ENCODE data around the gene MRPL14.

MRPL14 gene

GRCh38 chr6:44105993-44106740 lies 21.1 kb downstream of the MRPL14 start:
- TF ChIP-seq ZC3H10 (CRISPR knock-in tag; IDR thresholded peaks at IDR 0.05) = no peak
- no peak for TF ChIP-seq ZNF8 (CRISPR knock-in tag; IDR thresholded peaks at IDR 0.05)
- TF ChIP-seq ESRRG (CRISPR knock-in tag; IDR thresholded peaks at IDR 0.05) = no peak
- TF ChIP-seq ZNF70 (CRISPR knock-in tag; IDR thresholded peaks at IDR 0.05) = no peak
- TF ChIP-seq RARB (CRISPR knock-in tag; IDR thresholded peaks at IDR 0.05) = no peak
- no peak for TF ChIP-seq CREB5 (CRISPR knock-in tag; IDR thresholded peaks at IDR 0.05; ENCODE audit: low read depth)
- TF ChIP-seq ISL1 (CRISPR knock-in tag; IDR thresholded peaks at IDR 0.05) = no peak
- TF ChIP-seq TOX (CRISPR knock-in tag; IDR thresholded peaks at IDR 0.05; ENCODE audit: borderline replicate concordance) = no peak
- TF ChIP-seq ZFP3 (CRISPR knock-in tag; IDR thresholded peaks at IDR 0.05) = no peak
- no peak for TF ChIP-seq CSDC2 (CRISPR knock-in tag; IDR thresholded peaks at IDR 0.05)
- TF ChIP-seq ARNTL (CRISPR knock-in tag; IDR thresholded peaks at IDR 0.05; ENCODE audit: borderline replicate concordance, low read depth) = no peak
- TF ChIP-seq TCF4 (CRISPR knock-in tag; IDR thresholded peaks at IDR 0.05; ENCODE audit: borderline replicate concordance) = no peak
- TF ChIP-seq OSR1 (CRISPR knock-in tag; IDR thresholded peaks at IDR 0.05) = no peak
- TF ChIP-seq GLIS3 (CRISPR knock-in tag; IDR thresholded peaks at IDR 0.05) = no peak
- no peak for TF ChIP-seq PPARA (CRISPR knock-in tag; IDR thresholded peaks at IDR 0.05; ENCODE audit: borderline replicate concordance)

GRCh38 chr6:44105146-44105545 lies 22.1 kb downstream of the MRPL14 start:
- TF ChIP-seq CREB5 (CRISPR knock-in tag; IDR thresholded peaks at IDR 0.05; ENCODE audit: low read depth) (no peak), ISL1 (CRISPR knock-in tag; IDR thresholded peaks at IDR 0.05) (no peak)
- ATAC-seq = no peak

More at GRCh38 chr6:44105993-44106740, 21.1 kb downstream of the MRPL14 start:
- no peak; the same call in 2 of the 3 replicates for ATAC-seq

- ATAC-seq = no peak
- no peak for TF ChIP-seq CREB5 (CRISPR knock-in tag; IDR thresholded peaks at IDR 0.05; ENCODE audit: low read depth)
- TF ChIP-seq BACH2 (CRISPR knock-in tag; IDR thresholded peaks at IDR 0.05; ENCODE audit: borderline replicate concordance) = no peak
- no peak for TF ChIP-seq ZNF565 (CRISPR knock-in tag; conservative IDR thresholded peaks at IDR 0.05; ENCODE audit: low read depth)
- TF ChIP-seq ISL1 (CRISPR knock-in tag; IDR thresholded peaks at IDR 0.05) = no peak
Observed at GRCh38 chr6:44104481-44105021, 22.7 kb downstream of the MRPL14 start.

- ATAC-seq = no peak
- TF ChIP-seq ZFP30 (CRISPR knock-in tag; IDR thresholded peaks at IDR 0.05) = no peak
- no peak for TF ChIP-seq PPARA (CRISPR knock-in tag; IDR thresholded peaks at IDR 0.05; ENCODE audit: borderline replicate concordance)
- TF ChIP-seq CSRNP3 (CRISPR knock-in tag; IDR thresholded peaks at IDR 0.05) = no peak
- no peak for TF ChIP-seq ISL1 (CRISPR knock-in tag; IDR thresholded peaks at IDR 0.05)
- no peak for TF ChIP-seq OSR1 (CRISPR knock-in tag; IDR thresholded peaks at IDR 0.05)
- no peak for TF ChIP-seq TSHZ2 (CRISPR knock-in tag; IDR thresholded peaks at IDR 0.05)
- no peak for TF ChIP-seq RARB (CRISPR knock-in tag; IDR thresholded peaks at IDR 0.05)
- no peak for TF ChIP-seq ZC3H10 (CRISPR knock-in tag; IDR thresholded peaks at IDR 0.05)
- no peak for TF ChIP-seq PATZ1 (CRISPR knock-in tag; IDR thresholded peaks at IDR 0.05; ENCODE audit: borderline replicate concordance)
- no peak for TF ChIP-seq GLIS3 (CRISPR knock-in tag; IDR thresholded peaks at IDR 0.05)
Observed at GRCh38 chr6:44102527-44102926, 24.7 kb downstream of the MRPL14 start.
